NCI-H82 treated with DMSO at 0.1 percent for 48 hours (cell line): ENCODE data around the gene DIRAS1.
"Not testable (repeated sequence)": the region's sequence is repeated elsewhere in the genome, so short reads cannot be mapped to it uniquely, and the experiment has no call there.

Experiments used
- DNase-seq: peaks from one replicate; lab custom pipeline; 2025; ENCODE audit not compliant: unreplicated experiment; lab: John Stamatoyannopoulos, UW

The DIRAS1 gene

DNA sequence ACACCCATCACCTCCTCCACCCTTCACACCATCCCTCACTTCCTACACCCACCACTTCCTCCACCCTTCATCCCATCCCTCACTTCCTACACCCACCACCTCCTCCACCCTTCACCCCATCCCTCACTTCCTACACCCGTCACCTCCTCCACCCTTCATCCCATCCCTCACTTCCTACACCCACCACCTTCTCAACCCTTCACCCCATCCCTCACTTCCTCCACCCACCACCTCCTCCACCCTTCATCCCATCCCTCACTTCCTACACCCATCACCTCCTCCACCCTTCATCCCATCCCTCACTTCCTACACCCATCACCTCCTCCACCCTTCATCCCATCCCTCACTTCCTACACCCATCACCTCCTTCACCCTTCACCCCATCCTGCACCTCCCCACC lies 7.1 kb downstream of the DIRAS1 start:
- DNase-seq = not testable (repeated sequence)

DNA sequence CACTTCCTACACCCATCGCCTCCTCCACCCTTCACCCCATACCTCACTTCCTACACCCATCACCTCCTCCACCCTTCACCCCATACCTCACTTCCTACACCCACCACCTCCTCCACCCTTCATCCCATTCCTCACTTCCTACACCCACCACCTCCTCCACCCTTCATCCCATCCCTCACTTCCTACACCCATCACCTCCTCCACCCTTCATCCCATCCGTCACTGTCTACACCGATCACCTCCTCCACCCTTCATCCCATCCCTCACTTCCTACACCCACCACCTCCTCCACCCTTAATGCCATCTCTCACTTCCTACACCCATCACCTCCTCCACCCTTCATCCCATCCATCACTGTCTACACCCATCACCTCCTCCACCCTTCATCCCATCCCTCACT lies 8.0 kb downstream of the DIRAS1 start:
- not testable (repeated sequence) for DNase-seq

DNA sequence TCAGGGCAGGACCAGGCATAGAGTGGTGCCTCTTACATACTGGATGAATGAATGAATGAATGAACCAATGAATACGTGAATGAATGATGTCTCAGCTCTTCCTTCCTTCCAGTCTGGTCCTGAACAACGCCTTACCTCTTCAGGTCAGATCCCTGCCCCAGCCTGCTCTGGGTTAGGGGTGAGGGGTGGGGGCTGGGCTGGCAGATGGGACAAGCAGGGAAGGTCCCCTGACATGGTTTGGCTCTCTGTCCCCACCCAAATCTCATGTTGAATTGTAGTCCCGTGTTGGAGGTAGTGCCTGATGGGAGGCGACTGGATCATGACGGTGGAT lies 9.3 kb downstream of the DIRAS1 start:
- DNase-seq = no peak

DNA sequence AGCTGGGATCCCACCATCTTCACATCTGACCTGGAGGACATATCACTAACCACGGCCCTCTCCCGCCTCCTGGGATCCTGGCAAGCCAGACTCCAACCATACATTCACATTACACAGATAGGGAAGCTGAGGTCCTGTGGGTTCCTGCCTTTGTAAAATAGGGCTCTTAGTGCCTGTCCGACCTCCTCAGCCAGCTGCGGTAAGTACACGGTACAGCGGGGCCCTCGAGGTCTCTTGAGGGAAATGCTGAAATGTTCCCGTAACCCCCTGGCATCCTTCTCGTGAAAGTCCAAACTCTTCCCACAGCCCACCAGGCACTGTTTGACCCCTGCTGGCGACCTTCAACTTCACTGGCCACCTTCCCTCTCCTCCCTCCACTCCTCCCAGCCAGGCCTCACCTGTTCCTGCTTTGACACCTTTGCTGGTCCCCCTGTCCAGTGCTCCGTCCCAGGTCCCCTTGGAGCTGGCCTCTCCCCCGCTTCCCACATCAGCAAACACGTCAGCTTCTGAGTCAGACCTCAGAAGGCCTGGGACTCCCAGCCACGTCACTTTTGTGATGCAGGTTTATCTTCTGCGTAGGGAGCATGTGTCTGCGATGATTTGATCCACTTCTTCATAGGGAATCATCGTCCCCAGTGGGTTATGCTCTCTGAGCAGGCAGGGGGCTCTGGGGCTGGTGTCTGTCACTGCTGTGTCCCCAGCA lies 9.8 kb downstream of the DIRAS1 start:
- no peak for DNase-seq

DNA sequence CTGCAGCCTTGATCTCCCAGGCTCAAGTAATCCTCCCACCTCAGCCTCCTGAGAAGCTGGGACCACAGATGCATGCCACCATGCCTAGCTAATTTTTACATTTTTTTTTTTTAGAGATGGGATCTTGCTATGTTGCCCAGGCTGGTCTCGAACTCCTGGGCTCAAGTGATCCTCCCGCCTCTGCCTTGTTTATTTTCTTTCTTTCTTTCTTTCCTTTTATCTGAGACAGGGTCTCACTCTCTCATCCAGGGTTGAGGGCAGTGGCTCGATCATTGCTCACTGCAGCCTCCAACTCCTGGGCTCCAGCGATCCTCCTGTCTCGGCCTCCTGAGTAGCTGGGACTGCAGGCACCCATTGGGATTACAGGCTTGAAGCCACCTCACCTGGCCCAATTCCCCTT lies 14.9 kb downstream of the DIRAS1 start:
- no peak for DNase-seq

DNA sequence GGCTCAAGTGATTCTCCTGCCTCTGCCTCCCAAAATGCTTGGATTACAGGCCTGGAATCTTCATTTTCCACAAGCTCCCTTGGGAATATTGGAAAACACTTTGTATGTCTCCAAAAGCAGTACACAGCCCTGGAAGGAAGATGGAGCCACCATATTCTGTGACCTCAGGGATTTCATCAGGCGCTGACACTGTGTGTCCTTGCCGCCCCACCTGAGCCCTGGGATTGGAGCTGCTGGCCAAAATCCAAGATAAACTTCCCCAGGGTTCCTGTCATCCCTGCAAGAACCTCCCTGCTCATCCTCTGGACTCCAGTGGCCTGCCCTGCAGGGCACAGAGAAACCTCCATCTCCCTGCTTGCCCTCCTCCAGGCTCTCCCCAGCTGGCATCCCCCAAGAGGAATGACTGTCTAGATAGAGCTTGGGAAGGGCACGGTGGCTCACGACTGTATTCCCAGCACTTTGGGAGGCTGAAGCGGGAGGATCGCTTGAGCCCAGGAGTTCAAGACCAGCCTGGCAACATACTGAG lies 17.4 kb downstream of the DIRAS1 start:
- DNase-seq = no peak

DNA sequence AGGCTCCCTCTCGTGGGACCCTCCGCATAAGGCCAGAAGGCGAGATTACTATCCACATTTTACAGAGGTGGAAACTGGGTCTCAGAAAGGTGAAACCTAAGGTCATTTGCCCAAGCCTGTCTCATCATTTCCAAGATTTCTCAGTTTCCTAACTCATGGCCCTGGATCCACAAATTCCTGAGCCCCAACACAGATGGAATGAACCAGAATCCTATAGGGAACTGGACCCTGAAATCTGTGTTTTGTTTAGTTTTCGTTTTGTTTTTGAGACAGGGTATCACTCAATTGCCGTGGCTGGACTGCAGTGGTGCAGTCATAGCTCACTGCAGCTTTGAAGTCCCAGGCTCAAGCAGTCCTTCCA lies 18.1 kb downstream of the DIRAS1 start:
- DNase-seq = no peak

DNA sequence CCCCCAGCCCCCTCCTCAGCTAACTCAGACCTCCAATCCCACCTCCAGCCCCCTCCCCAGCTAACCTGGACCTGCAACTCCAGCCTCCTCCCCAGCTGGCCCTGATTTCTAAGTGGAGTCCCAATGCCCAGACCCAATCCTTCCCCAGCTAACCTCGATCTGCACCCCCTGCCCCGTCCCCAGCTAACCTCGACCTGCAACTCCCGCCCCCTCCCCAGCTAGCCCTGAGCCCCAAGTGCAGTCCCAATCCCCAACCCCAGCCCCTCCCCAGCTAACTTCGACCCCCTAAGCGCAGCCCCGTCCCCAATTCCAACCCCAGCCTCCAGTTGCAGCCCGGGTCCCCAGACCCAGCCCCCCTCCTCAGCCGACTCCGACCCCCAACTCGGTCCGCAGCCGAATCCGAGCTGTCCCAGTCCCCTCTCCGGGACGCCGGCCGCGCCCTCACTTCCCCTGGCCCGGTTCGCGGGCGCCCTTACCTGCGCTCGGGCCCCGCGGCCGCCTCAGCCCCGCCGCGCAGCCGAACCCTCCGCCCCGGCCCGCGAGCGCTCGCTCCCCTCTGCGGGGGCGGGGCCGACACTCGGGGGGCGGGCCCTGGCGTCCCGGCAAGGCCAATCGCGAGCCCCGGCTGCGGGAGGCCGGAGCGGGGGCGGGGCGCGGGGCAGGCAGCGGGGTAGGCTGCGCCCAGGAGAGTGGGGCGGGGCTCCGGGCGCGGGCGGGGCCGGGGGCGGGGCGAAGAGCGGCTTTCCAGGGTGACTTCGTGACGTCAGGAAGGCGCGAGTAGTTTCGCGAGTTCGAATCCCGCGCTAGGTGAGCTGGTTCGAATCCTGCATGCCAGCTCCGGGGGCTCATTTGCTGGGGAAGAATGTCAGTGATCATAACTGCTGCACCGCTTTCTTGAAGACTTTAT lies 18.7 kb downstream of the DIRAS1 start, which contains the start of gene GNG7:
Gene GNG7 (minus strand): TSS at position 525 of the 907 bp plus-strand sequence. CDS start 182,006 bp downstream, outside the sequence.
- DNase-seq = peak; percentile 9

DNA sequence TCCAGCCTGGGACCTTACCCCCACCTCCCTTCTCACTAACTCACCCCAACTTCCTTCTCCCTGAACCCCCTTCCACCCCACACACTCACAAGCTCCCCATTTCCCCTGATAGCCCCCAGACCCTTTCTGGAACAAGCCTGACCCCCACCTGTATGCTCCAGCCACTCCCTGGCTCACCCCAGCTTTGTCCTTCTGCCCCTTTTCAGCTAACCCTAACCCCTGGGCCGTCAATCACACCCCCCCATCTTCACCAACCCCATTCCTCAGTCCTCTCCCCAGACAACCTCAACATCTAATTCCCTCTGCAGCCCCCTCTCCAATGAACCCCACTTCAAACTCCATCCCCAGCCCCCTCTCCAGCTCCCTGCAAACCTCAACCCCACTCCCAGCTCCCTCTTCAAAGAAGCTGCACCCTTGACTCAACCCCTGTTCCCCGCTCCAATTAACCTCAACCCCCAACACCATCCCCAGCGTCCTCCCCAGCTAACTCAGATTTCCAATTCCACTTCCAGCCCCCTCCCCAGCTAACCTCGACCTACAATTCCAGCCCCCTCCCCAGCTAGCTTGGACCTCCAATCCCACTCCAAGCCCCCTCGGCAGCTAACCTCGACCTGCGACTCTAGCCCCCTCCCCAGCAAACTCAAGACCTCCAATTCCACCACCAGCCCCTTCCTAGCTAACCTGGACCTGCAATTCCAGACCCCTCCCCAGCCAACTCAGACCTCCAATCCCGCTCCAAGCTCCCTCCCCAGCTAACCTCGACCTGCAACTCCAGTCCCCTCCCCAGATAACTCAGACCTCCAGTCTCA lies 19.6 kb downstream of the DIRAS1 start:
- DNase-seq = no peak

DNA sequence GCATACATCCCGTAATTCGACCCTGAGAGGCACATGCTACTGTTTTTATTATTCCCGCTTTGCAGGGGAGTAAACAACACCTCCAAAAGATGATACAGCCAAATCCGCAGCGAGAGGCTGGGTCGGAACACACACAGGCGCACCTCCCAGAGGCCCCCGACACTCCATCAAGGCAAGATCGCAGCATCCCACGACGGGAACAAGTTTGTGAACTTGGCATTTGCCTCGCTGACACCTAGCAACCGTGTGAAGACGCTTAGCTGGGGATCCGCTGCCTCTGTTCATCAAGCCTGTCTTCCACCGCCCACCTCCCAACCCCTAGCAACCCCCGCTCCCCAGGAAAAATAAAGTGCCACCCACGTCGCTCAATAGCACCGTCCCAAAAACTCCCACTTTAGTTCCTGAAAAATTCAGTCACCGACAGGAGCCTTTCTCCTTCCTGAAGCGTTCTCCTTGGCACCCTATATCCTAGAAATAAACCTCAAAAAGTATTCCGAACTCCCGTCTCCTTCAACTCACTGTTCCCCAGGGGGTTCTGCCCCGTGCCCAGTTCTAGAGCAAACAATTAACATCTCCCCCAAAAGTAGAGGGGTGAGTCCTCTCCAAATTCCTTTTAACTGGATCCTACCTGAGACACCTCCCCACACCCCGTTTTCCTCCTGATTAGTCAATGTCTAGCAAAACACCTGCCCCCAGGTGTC lies 20.4 kb downstream of the DIRAS1 start:
- DNase-seq = no peak

DNA sequence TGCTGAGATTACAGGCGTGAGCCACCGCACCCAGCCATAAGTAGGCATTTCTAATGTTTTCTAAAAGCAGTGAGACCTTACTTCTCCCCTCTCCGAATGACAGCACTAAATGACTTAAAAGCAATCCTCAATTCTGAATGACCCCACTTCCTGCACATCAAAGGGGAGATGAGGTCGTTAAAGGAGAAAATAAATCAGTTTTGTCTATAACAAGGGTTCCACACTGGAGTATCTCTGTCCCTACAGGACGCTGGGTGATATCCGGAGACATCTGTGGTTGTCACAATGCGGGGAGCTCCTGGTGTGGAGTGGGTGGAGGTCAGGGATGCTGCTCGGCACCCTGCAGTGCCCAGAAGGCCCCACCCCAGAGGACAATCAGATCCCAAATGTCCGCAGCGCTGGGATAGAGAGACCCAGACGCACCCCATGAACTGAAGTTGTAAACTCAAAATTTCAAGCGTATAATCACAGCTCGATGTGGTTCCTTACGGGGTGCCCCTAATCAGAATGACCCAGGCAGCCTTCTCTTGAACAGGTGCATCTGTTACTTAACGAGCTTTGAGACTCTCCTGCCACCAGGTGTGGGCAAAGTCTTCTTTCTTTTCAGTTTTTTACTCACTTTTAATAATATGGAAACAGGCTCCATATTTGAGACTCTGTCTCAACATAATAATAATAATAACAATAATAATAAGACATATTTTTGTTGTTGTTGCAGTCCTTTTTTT lies 21.6 kb downstream of the DIRAS1 start:
- no peak for DNase-seq

DNA sequence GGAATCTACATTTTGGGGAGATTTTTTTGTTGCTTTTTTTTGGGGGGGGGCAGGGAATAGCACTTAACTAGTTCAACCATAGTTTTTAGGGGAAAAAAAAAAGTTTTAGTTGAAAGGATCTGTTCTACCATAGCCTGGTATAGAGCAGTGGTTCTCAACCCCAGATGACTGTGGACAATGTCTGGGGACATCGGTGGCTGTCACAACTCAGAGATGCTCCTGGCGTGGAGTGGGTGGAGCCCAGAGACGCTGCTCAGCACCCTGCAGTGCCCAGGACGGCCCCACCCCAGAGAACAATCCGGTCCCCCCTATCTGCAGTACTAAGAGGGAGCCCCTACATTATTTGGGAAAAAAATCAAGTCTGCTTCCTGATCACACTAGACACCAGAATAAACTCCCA lies 27.0 kb downstream of the DIRAS1 start:
- DNase-seq = no peak

DNA sequence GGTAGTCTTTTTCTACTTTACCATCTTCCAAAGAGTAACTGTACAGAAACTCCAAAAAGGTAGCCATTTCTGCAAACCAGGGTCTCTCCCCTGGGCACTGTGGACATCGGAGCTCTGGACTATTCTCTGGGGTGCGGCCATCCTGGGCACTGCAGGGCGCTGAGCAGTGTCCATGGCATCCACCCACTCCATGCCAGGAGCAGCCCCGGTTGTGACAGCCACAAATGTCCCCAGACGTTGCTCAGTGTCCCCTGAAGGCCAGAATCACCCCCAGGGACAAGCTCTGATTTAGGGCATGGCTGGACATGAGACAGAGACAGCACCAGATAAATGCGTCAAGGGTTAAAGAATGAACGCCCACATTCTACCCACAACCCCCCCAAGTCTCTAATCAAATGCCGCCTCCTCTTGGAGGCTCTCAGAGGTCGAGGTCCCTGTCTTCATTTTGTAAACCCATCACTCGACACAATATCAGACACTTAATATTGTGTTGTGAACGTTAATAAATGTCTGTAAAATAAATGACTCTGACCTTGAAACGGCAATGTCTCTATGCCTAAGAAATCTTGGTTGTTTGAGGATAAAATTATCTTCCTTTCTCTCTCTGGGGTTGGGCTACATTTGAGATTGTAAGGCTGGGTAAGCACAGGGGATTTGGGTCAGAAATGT lies 27.5 kb downstream of the DIRAS1 start:
- no peak for DNase-seq

DNA sequence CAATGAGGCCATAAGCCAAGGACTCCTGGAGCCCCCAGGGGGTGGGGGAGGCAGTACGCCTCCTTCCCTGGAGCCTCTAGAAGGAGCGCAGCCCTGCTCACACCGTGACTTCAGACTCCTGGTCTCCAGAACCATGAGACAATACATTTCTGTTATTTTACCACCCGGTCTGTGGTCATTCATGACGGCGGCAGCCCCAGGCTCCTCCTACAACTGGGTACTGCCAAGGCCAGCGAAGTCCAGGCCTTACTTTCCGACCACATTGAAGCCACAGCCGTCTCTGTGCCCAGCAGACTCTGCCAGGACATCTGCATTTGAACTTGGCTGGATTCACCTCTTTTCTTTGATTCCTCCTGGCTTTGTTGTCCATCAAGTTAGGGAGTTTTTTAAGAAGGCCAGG lies 29.2 kb downstream of the DIRAS1 start:
- DNase-seq = no peak

DNA sequence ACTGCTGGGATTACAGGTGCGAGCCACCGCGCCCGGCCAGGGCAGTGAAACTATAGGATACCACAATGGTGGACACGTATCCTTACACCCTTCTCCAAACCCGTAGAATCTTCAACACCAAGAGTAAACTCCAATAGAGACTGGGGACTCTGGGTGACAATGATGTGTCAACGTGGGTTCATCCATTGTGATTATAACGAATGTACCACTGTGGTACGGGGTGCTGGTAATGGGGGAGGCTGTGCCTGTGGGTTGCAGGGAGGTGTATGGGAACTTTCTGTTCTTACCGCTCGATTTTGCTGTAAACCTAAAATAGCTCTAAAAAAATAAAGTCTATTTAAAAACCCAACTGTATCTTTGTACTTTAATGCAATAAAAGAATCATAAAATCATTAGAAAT lies 30.3 kb downstream of the DIRAS1 start:
- DNase-seq = no peak

DNA sequence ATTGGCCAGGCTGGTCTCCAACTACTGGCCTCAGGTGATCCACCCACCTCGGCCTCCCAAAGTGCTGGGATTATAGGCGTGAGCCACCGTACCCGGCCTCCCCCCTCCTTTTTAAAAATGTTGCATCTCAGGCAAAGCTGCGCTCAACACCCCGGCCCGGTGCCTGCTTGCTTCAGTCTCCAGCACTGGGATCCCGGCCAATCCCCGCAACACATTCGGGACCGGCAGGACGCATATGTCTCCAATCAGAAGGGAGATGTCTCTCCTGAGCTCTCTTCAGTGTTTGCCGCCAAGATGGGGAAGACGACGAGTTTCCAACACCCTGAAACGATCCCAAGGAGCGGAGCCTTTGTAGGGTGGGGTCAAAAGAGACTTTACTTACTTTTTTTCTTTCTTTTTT lies 34.8 kb downstream of the DIRAS1 start:
- DNase-seq = no peak

DNA sequence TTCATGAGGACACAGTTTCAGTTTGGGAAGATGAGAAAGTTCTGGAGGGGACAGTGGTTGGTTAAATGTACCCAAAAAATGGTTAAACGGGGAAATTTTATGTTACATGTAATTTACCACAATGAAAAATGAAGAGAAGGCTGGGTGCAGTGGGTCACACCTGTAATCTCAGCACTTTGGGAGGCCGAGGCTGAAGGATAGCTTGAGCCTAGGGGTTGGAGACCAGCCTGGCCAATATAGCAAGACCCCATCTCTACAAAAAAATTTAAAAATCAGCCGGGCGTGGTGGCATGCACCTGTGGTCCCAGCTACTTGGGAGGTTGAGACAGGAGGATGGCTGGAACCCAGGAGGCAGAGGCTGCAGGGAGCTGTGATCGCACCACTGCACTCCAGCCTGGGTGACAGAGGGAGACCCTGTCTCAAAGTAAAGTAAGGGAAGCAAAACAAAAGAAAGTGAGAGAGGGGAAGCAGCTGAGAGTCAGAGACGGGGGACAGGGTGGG lies 35.9 kb downstream of the DIRAS1 start:
- no peak for DNase-seq

DNA sequence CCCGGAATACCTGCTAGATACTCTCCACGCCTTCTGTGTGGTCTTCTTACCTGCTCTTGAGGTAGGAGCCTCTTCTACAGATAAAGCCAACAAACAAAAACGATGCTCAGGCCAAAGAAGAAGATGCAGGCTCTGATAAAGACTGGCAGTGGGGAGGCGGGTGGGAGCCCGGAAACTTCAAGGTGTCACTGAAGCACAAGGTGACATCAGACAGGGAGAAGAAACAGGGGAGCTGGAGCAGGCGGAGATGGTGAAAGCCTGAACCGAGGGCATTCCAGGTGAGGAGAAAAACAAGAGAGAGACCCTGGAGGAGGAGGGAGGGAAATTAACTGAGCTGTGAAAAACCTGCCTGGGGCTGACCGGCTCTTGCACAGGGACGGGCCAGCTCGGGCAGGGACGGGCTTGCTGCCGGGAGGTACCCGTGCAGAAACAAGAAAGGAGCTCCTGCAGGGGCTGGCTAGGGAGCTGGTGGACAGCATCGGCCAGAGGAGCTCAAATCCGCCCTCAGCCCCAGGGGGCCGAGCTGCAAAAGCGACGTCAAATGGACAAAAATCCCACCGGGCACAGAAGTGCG lies 37.7 kb downstream of the DIRAS1 start:
- DNase-seq = no peak

DNA sequence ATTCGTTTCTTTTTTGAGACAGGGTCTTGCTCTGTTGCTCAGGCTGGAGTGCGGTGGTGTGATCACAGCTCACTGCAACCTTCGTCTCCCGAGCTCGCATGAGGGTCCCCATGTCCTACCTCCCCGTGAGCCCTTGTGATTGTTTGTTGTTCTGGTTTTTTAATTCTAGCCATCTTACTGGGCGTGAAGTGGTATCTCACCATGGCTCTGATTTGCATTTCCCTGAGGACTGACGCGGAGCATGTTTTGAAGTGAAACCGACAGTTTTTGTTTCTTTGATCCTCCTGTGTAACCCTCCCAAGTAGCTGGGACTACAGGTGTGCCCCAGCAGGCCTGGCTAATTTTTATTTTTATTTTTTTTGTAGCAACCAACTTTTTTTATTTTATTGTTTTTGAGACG lies 40.4 kb downstream of the DIRAS1 start:
- DNase-seq = no peak
